Osteoblast (primary cell): ENCODE data around the gene RBKS. TPM values are rescaled to one million over a fixed set of nuclear protein-coding genes. Genes with fewer than 3 reads are reported as not detected.
A peak's percentile ranks its signal among the peaks of the same experiment; 100 is the strongest.

Experiments used
- DNase-seq: peaks from one replicate; pipeline ENCODE4 v3.0.0; 2011; ENCODE audit warnings: low spot score, mixed read lengths; ENCODE audit not compliant: insufficient read length; ENCODE audit errors: missing footprints
- H2AFZ ChIP-seq: 2 replicates; pipeline ENCODE4 v1.6.0; 2011; ENCODE audit warnings: mild to moderate bottlenecking, low read length
- H3K27ac ChIP-seq: 2 replicates; pipeline ENCODE4 v1.5.1; 2011; ENCODE audit warnings: mild to moderate bottlenecking, low read depth, low read length, moderate library complexity
- H3K27me3 ChIP-seq: 2 replicates; pipeline ENCODE4 v1.6.0; 2012; ENCODE audit warnings: mild to moderate bottlenecking, control low read depth, inconsistent platforms, low read length, moderate library complexity; ENCODE audit not compliant: insufficient read depth
- H3K36me3 ChIP-seq: 2 replicates; pipeline ENCODE4 v1.5.1; 2011; ENCODE audit warnings: mild to moderate bottlenecking, low read length, control low read depth, moderate library complexity; ENCODE audit not compliant: insufficient read depth
- H3K4me1 ChIP-seq: 2 replicates; pipeline ENCODE4 v1.5.1; 2011; ENCODE audit warnings: mild to moderate bottlenecking, low read length, control low read depth, moderate library complexity; ENCODE audit not compliant: insufficient read depth
- H3K4me2 ChIP-seq: 2 replicates; pipeline ENCODE4 v1.6.0; 2011; ENCODE audit warnings: mild to moderate bottlenecking, low read length; ENCODE audit not compliant: insufficient read depth
- H3K4me3 ChIP-seq: fragments of 200-600 bp; sonication (generic); 3 replicates; pipeline ENCODE4 v1.5.1; 2012; ENCODE audit warnings: mild to moderate bottlenecking, low read length, inconsistent platforms; ENCODE audit not compliant: insufficient read depth
- H3K79me2 ChIP-seq: 2 replicates; pipeline ENCODE4 v1.6.0; 2012; ENCODE audit warnings: mild to moderate bottlenecking, low read length, control low read depth, inconsistent platforms; ENCODE audit not compliant: insufficient read depth
- H3K9me3 ChIP-seq: 2 replicates; pipeline ENCODE4 v1.5.1; 2011; ENCODE audit warnings: low read depth, low read length, control low read depth
- H4K20me1 ChIP-seq: 2 replicates; pipeline ENCODE4 v1.6.0; 2012; ENCODE audit warnings: mild to moderate bottlenecking, low read length, control low read depth; ENCODE audit not compliant: insufficient read depth
- total RNA-seq: library from RNA; depleted of rRNA; stranded (reverse); fragments of >200 nt; gene quantifications from 2 replicates; pipeline ENCODE4 v1.2.3, GENCODE V29; 2012
- TF ChIP-seq, protein P1 (sequence below): IDR thresholded peaks from 2 replicates; pipeline ENCODE4 v1.5.1; 2011; ENCODE audit warnings: mild to moderate bottlenecking, low read depth, low read length, moderate library complexity; ENCODE audit errors: extremely low read depth

Gene RBKS
- total RNA-seq, 1 donor = 1.1 TPM

DNA sequence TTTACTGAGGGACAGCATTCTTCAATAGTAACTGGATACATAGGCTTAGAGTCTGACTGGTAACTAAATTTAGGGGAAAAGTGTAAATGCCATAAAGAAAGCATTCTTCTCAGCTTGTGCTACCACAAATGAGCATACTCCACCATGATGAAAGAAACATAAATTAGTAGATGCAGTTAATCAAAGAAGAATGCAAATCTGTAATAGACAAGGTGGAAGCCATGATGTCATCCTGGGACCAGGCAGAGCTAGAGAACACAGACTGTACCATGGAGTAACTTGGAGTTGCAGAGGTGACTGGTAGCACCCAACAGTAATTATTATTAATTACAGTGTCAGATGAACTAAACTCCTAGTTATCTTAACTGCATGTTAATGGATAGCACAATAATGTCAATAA lies 51.7 kb downstream of the RBKS start:
- Histone ChIP-seq H3K79me2 (no peaks in the 10 kb centered on the region), H3K4me2 (no peak overlapping the region), H4K20me1 (no peaks in the 10 kb centered on the region), H2AFZ (no peak overlapping the region), H3K27me3 (no peaks in the 10 kb centered on the region), H3K27ac (no peak overlapping the region), H3K9me3 (no peaks in the 10 kb centered on the region), H3K4me3 (no peak overlapping the region), H3K36me3 (no peaks in the 10 kb centered on the region), H3K4me1 (peaks cover 7% of the 10 kb centered on the region)
- TF ChIP-seq, protein P1, sequence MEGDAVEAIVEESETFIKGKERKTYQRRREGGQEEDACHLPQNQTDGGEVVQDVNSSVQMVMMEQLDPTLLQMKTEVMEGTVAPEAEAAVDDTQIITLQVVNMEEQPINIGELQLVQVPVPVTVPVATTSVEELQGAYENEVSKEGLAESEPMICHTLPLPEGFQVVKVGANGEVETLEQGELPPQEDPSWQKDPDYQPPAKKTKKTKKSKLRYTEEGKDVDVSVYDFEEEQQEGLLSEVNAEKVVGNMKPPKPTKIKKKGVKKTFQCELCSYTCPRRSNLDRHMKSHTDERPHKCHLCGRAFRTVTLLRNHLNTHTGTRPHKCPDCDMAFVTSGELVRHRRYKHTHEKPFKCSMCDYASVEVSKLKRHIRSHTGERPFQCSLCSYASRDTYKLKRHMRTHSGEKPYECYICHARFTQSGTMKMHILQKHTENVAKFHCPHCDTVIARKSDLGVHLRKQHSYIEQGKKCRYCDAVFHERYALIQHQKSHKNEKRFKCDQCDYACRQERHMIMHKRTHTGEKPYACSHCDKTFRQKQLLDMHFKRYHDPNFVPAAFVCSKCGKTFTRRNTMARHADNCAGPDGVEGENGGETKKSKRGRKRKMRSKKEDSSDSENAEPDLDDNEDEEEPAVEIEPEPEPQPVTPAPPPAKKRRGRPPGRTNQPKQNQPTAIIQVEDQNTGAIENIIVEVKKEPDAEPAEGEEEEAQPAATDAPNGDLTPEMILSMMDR = no peak
- DNase-seq = no peak

DNA sequence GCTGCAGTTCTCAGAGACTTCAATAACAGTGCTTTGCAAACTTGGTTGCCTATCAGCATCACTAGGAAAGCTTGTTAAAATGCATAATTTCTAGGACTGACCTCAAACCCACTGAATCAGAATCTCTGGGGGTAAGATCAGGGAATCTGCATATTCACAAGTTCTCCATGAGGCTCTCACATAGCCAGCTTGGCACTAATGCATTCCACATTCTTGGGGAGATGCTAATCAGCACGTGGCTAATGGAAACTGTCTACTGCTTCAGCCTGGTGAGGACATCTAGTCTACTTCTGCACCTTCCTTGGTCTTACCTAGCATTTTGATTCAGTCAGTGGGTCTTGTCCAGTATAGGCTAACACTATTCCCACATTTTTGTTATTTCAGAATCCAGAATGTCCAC lies 56.3 kb downstream of the RBKS start:
- H3K27ac ChIP-seq = peak overlapping the region; percentile 14
- peak; percentile 41 for DNase-seq
- H3K4me2 ChIP-seq = no peak overlapping the region
- H3K36me3 ChIP-seq = no peaks in the 10 kb centered on the region
- H3K4me1 ChIP-seq = peaks cover 30% of the 10 kb centered on the region
- peaks cover 2% of the 10 kb centered on the region for H3K9me3 ChIP-seq
- H3K4me3 ChIP-seq = no peak overlapping the region
- TF ChIP-seq, protein P1 = no peak
- H4K20me1 ChIP-seq = no peaks in the 10 kb centered on the region
- no peaks in the 10 kb centered on the region for H3K27me3 ChIP-seq
- no peaks in the 10 kb centered on the region for H3K79me2 ChIP-seq
- H2AFZ ChIP-seq = peak overlapping the region; percentile 13

DNA sequence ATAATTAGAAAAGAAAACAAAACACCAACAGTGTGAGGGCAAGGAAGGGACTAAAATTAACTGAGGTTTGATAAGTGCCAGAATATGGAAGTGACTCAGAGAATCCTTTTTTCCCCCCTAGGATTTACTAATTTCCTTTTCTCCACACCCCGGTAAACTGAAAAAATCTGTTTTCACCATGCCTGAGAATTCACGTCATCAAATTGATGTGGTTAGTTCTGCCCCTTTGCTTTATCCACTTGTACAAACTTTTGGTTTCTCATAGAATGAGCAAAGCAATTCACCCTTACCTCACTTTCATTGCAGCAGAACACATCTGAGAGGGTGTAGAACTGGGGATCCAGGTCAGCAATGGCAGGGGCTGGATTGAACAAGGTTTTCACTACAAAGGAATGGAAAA lies 57.8 kb downstream of the RBKS start:
- H2AFZ ChIP-seq = no peak overlapping the region
- peaks cover 30% of the 10 kb centered on the region for H3K4me1 ChIP-seq
- H3K4me2 ChIP-seq = peak overlapping the region; percentile 38
- DNase-seq = peak; percentile 78
- H4K20me1 ChIP-seq = no peaks in the 10 kb centered on the region
- H3K27me3 ChIP-seq = no peaks in the 10 kb centered on the region
- no peaks in the 10 kb centered on the region for H3K79me2 ChIP-seq
- TF ChIP-seq, protein P1 = no peak
- no peak overlapping the region for H3K4me3 ChIP-seq
- peaks cover 2% of the 10 kb centered on the region for H3K9me3 ChIP-seq
- peak overlapping the region; percentile 77 for H3K27ac ChIP-seq
- no peaks in the 10 kb centered on the region for H3K36me3 ChIP-seq

DNA sequence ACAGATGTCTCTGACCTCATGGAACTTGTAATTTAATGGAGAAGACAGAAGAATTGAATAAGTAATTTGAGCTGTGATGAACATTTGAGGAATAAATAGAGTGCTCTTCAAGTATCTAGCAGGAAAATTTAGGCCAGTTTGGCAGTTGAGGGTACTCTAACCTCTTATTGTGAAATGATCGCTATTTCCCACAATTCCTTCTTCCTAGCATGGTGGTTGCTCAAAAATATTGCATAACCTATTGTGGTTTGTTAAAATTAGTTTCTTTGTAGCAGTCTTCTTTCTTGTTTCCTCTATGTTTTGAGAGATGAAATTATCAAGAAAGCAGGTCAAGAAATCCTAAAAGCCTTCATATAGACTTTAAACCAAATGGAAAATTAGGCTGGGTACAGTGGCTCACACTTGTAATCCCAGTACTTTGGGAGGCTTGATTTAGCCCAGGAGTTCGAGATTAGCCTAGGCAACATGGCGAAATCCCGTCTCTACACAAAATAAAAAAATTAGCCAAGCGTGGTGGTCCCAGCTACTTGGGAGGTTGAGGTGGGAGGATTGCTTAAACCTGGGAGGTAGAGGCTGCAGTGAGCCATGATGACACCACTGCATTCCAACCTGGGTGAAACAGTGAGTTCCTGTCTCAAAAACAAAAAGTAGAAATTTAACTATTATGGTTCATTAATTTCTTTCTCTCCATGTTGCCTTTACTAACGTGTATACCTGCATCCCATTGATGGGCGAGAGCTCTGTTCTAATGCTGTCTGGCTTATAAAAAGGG lies 58.7 kb downstream of the RBKS start:
- H3K36me3 ChIP-seq = no peaks in the 10 kb centered on the region
- TF ChIP-seq, protein P1 = no peak
- DNase-seq = no peak
- peaks cover 2% of the 10 kb centered on the region for H3K9me3 ChIP-seq
- no peak overlapping the region for H2AFZ ChIP-seq
- peaks cover 30% of the 10 kb centered on the region for H3K4me1 ChIP-seq
- H3K4me2 ChIP-seq = peak overlapping the region; percentile 38
- peak overlapping the region; percentile 77 for H3K27ac ChIP-seq
- no peak overlapping the region for H3K4me3 ChIP-seq
- H3K27me3 ChIP-seq = no peaks in the 10 kb centered on the region
- no peaks in the 10 kb centered on the region for H3K79me2 ChIP-seq
- H4K20me1 ChIP-seq = no peaks in the 10 kb centered on the region
